ENCODE measurements around the gene MOGAT2.
"Not testable (repeated sequence)": the region's sequence is repeated elsewhere in the genome, so short reads cannot be mapped to it uniquely, and the experiment has no call there.

MOGAT2 gene

GRCh38 chr11:75717608-75718418 lies at the start of gene MOGAT2:
TSS of gene MOGAT2 (plus strand) at chr11:75717838. CDS start at chr11:75717889, 51 bp downstream.
- Histone ChIP-seq H3K9ac (ENCODE audit: low read length) (peak within 1 kb of the TSS; percentile 16), H3K4me1 (ENCODE audit: control insufficient read depth, insufficient read depth, low read length) (no peaks in the 10 kb centered on the region), H3K27ac (ENCODE audit: low read depth, low read length) (no peak within 1 kb of the TSS), H3K4me3 (ENCODE audit: low read length) (peak within 1 kb of the TSS; percentile 51), H3K27me3 (ENCODE audit: control insufficient read depth, insufficient read depth, low read length) (no peaks in the 10 kb centered on the region), H3K36me3 (ENCODE audit: control insufficient read depth, insufficient read depth, low read length) (no peaks in the 10 kb centered on the region)

GRCh38 chr11:75668451-75669297 lies 49.0 kb upstream of the MOGAT2 start, which contains the start of gene MAP6:
TSS of gene MAP6 (minus strand) at chr11:75669038. CDS start at chr11:75668369, 669 bp downstream.
- Histone ChIP-seq H3K4me3 (ENCODE audit: low read length) (peak within 1 kb of the TSS; percentile 63), H3K27me3 (ENCODE audit: control insufficient read depth, insufficient read depth, low read length) (peaks cover 9% of the 10 kb centered on the region)

GRCh38 chr11:75673977-75674582 lies 43.6 kb upstream of the MOGAT2 start:
- no peak overlapping the region for H3K4me3 ChIP-seq (ENCODE audit: low read length)
- H3K27me3 ChIP-seq (ENCODE audit: control insufficient read depth, insufficient read depth, low read length), result peaks cover 3% of the 10 kb centered on the region
- no peaks in the 10 kb centered on the region for H3K36me3 ChIP-seq (ENCODE audit: control insufficient read depth, insufficient read depth, low read length)

More at GRCh38 chr11:75668451-75669297, 49.0 kb upstream of the MOGAT2 start, which contains the start of gene MAP6:
- Histone ChIP-seq H3K36me3 (ENCODE audit: control insufficient read depth, insufficient read depth, low read length) (no peaks in the 10 kb centered on the region), H3K9ac (ENCODE audit: low read length) (no peak within 1 kb of the TSS), H3K27ac (ENCODE audit: low read depth, low read length) (peak within 1 kb of the TSS; percentile 22), H3K4me1 (ENCODE audit: control insufficient read depth, insufficient read depth, low read length) (no peaks in the 10 kb centered on the region)

GRCh38 chr11:75677275-75677674 lies 40.4 kb upstream of the MOGAT2 start:
- no peaks in the 10 kb centered on the region for H3K27me3 ChIP-seq (ENCODE audit: control insufficient read depth, insufficient read depth, low read length)
- no peaks in the 10 kb centered on the region for H3K36me3 ChIP-seq (ENCODE audit: control insufficient read depth, insufficient read depth, low read length)
- H3K27ac ChIP-seq (ENCODE audit: low read depth, low read length), result no peak overlapping the region
- H3K9ac ChIP-seq (ENCODE audit: low read length), result no peak overlapping the region
- no peaks in the 10 kb centered on the region for H3K4me1 ChIP-seq (ENCODE audit: control insufficient read depth, insufficient read depth, low read length)
- no peak overlapping the region for H3K4me3 ChIP-seq (ENCODE audit: low read length)

More at GRCh38 chr11:75673977-75674582, 43.6 kb upstream of the MOGAT2 start:
- Histone ChIP-seq H3K27ac (ENCODE audit: low read depth, low read length) (no peak overlapping the region), H3K9ac (ENCODE audit: low read length) (no peak overlapping the region), H3K4me1 (ENCODE audit: control insufficient read depth, insufficient read depth, low read length) (no peaks in the 10 kb centered on the region)

- H3K4me3 ChIP-seq (ENCODE audit: low read length), result no peak overlapping the region
- no peaks in the 10 kb centered on the region for H3K36me3 ChIP-seq (ENCODE audit: control insufficient read depth, insufficient read depth, low read length)
- no peaks in the 10 kb centered on the region for H3K27me3 ChIP-seq (ENCODE audit: control insufficient read depth, insufficient read depth, low read length)
- H3K27ac ChIP-seq (ENCODE audit: low read depth, low read length), result no peak overlapping the region
- H3K9ac ChIP-seq (ENCODE audit: low read length), result no peak overlapping the region
- no peaks in the 10 kb centered on the region for H3K4me1 ChIP-seq (ENCODE audit: control insufficient read depth, insufficient read depth, low read length)
These were observed 39.7 kb upstream of the MOGAT2 start for GRCh38 chr11:75677909-75678308.

GRCh38 chr11:75678620-75679259 lies 38.9 kb upstream of the MOGAT2 start:
- no peaks in the 10 kb centered on the region for H3K36me3 ChIP-seq (ENCODE audit: control insufficient read depth, insufficient read depth, low read length)
- no peak overlapping the region for H3K9ac ChIP-seq (ENCODE audit: low read length)
- H3K4me1 ChIP-seq (ENCODE audit: control insufficient read depth, insufficient read depth, low read length), result no peaks in the 10 kb centered on the region
- no peak overlapping the region for H3K4me3 ChIP-seq (ENCODE audit: low read length)
- H3K27ac ChIP-seq (ENCODE audit: low read depth, low read length), result no peak overlapping the region
- no peaks in the 10 kb centered on the region for H3K27me3 ChIP-seq (ENCODE audit: control insufficient read depth, insufficient read depth, low read length)

- no peaks in the 10 kb centered on the region for H3K27me3 ChIP-seq (ENCODE audit: control insufficient read depth, insufficient read depth, low read length)
- H3K4me3 ChIP-seq (ENCODE audit: low read length), result no peak overlapping the region
- no peak overlapping the region for H3K9ac ChIP-seq (ENCODE audit: low read length)
- no peaks in the 10 kb centered on the region for H3K36me3 ChIP-seq (ENCODE audit: control insufficient read depth, insufficient read depth, low read length)
- no peak overlapping the region for H3K27ac ChIP-seq (ENCODE audit: low read depth, low read length)
- H3K4me1 ChIP-seq (ENCODE audit: control insufficient read depth, insufficient read depth, low read length), result no peaks in the 10 kb centered on the region
These were observed 38.1 kb upstream of the MOGAT2 start for GRCh38 chr11:75679566-75679965.

GRCh38 chr11:75683856-75684255 lies 33.8 kb upstream of the MOGAT2 start:
- H3K4me3 ChIP-seq (ENCODE audit: low read length); H3K36me3 ChIP-seq (ENCODE audit: control insufficient read depth, insufficient read depth, low read length); H3K4me1 ChIP-seq (ENCODE audit: control insufficient read depth, insufficient read depth, low read length); H3K27me3 ChIP-seq (ENCODE audit: control insufficient read depth, insufficient read depth, low read length); H3K27ac ChIP-seq (ENCODE audit: low read depth, low read length); H3K9ac ChIP-seq (ENCODE audit: low read length): not testable (repeated sequence)

- Histone ChIP-seq H3K27ac (ENCODE audit: low read depth, low read length) (no peak overlapping the region), H3K27me3 (ENCODE audit: control insufficient read depth, insufficient read depth, low read length) (no peaks in the 10 kb centered on the region), H3K4me3 (ENCODE audit: low read length) (no peak overlapping the region), H3K9ac (ENCODE audit: low read length) (no peak overlapping the region), H3K36me3 (ENCODE audit: control insufficient read depth, insufficient read depth, low read length) (no peaks in the 10 kb centered on the region), H3K4me1 (ENCODE audit: control insufficient read depth, insufficient read depth, low read length) (no peaks in the 10 kb centered on the region)
These were observed 27.6 kb upstream of the MOGAT2 start for GRCh38 chr11:75689863-75690609.

GRCh38 chr11:75691804-75692203 lies 25.8 kb upstream of the MOGAT2 start:
- H3K36me3 ChIP-seq (ENCODE audit: control insufficient read depth, insufficient read depth, low read length), result no peaks in the 10 kb centered on the region
- H3K9ac ChIP-seq (ENCODE audit: low read length), result no peak overlapping the region
- H3K27me3 ChIP-seq (ENCODE audit: control insufficient read depth, insufficient read depth, low read length), result no peaks in the 10 kb centered on the region
- H3K4me1 ChIP-seq (ENCODE audit: control insufficient read depth, insufficient read depth, low read length), result no peaks in the 10 kb centered on the region
- no peak overlapping the region for H3K27ac ChIP-seq (ENCODE audit: low read depth, low read length)
- H3K4me3 ChIP-seq (ENCODE audit: low read length), result no peak overlapping the region

GRCh38 chr11:75697906-75698581 lies 19.6 kb upstream of the MOGAT2 start:
- Histone ChIP-seq H3K27ac (ENCODE audit: low read depth, low read length) (no peak overlapping the region), H3K4me3 (ENCODE audit: low read length) (no peak overlapping the region), H3K4me1 (ENCODE audit: control insufficient read depth, insufficient read depth, low read length) (no peaks in the 10 kb centered on the region), H3K36me3 (ENCODE audit: control insufficient read depth, insufficient read depth, low read length) (no peaks in the 10 kb centered on the region), H3K27me3 (ENCODE audit: control insufficient read depth, insufficient read depth, low read length) (no peaks in the 10 kb centered on the region), H3K9ac (ENCODE audit: low read length) (no peak overlapping the region)
